NT2/D1 (cell line): ENCODE measurements around the gene ADAMTSL1.

ENCODE experiments used
- YY1 ChIP-seq: IDR thresholded peaks from 2 replicates; pipeline ENCODE4 v1.6.1; 2011; ENCODE audit not compliant: insufficient read length, insufficient read depth
- ZNF274 ChIP-seq: IDR thresholded peaks from 2 replicates; pipeline ENCODE4 v1.6.1; 2011; ENCODE audit warnings: mild to moderate bottlenecking, low read depth, low read length

- TF ChIP-seq ZNF274 (no peak), YY1 (no peak)
Measured at GRCh38 chr9:18829873-18830272, 355.9 kb downstream of the ADAMTSL1 start.
